Measurements from ENCODE around the gene FAT1.

GRCh38 chr4:186752325-186752724 is 28.7 kb upstream of the FAT1 start:
- no peak for TF ChIP-seq POLR2A (IDR thresholded peaks at IDR 0.05; ENCODE audit: low read length)
- no peak for TF ChIP-seq GATA1 (IDR thresholded peaks at IDR 0.05; ENCODE audit: low read depth, low read length)

Measured in erythroblast (primary cell).